ENCODE results near the gene ANXA6. TPM values are rescaled to one million over a fixed set of nuclear protein-coding genes. Genes with fewer than 3 reads are reported as not detected.

Gene ANXA6
- total RNA-seq, 4 donors from 2014 or later, result 359 to 435 (median 375) TPM

DNA sequence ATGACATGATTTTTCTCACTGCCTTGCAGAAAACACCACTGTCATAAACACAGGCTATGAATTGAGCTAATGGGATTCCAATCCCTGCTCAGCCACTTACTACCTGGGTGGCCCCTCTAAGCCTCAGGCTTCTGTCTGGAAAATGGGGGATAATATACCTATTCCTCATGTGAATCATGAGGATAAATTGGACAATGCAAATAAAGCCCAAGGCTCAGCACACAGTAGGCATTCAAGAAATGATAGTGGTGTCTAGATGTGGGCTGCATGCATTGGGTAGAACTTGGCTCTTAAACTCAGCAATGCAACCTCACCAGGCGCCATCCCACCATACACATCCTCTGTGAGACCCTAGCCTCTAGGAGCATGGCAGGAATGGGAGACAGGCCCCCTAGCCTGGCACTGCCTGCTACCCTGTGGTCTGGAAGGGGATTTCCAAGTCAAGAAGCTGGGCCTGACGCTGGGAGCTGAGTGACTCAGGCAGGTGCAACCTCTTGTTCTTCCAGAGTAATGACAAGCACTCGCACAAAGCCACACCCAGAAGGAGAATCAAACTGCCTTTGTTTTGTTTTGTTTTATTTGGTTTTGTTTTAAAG is 74.4 kb downstream of the ANXA6 start:
- Histone ChIP-seq H3K27me3 (no peaks in the 10 kb centered on the region), H3K36me3 (peaks cover 0 to 9% of the 10 kb centered on the region in 2 donors), H3K4me1 (peaks cover 0 to 63% (median 26%) of the 10 kb centered on the region in 3 donors), H3K27ac (no peak overlapping the region), H3K4me3 (no peak overlapping the region), H3K9me3 (no peaks in the 10 kb centered on the region)
- WGBS, 2 donors (ENCODE audit: low coverage in 1 of 2), result 40 to 64% methylated on average over 1 to 3 of the region's 3 CpGs
- no peak for TF ChIP-seq POLR2A (IDR thresholded peaks at IDR 0.05)
- TF ChIP-seq EP300 (IDR thresholded peaks at IDR 0.05), result no peak
- ATAC-seq, result no peak

DNA sequence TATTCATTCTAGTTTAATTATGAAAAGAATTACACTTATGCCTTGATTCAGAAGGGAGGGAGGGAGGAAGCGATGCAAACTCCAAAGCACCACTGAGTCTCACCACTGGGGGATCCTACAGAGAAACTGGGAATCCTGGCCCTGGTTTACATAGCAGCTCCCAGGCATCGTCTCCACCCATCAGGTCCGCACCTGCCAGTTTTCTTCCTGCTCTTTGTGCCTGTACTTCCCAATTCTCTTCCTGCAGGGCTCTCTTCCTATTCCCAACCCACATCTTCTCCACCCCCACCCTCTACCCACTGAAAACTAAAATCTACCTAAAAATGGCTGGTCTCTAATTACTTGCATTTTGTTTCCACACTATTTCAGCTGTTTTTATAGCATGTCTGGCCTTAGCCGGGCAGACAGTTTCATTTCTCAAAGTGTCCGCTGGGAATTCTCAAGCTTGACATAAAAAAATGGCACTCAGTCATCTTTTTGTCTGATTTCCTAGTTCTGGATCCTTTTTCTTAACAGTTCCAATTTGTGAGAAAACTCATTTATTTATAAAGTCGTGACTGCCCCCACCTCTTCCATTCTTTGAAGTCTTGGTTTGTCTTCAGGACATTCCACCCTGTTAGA is 75.2 kb downstream of the ANXA6 start:
- Histone ChIP-seq H3K4me3 (peak overlapping the region in 1 of 2 donors; percentile 82), H3K27ac (peak overlapping the region in 3 of 4 donors; percentile 97 to 99 (median 98)), H3K27me3 (no peaks in the 10 kb centered on the region), H3K9me3 (no peaks in the 10 kb centered on the region), H3K36me3 (peaks cover 0 to 17% of the 10 kb centered on the region in 2 donors), H3K4me1 (peaks cover 0 to 71% (median 26%) of the 10 kb centered on the region in 3 donors)
- no peak for ATAC-seq
- TF ChIP-seq EP300 (IDR thresholded peaks at IDR 0.05) (no peak), POLR2AphosphoS5 (IDR thresholded peaks at IDR 0.05) (no peak), POLR2A (IDR thresholded peaks at IDR 0.05) (no peak)
- TF ChIP-seq, protein P1, sequence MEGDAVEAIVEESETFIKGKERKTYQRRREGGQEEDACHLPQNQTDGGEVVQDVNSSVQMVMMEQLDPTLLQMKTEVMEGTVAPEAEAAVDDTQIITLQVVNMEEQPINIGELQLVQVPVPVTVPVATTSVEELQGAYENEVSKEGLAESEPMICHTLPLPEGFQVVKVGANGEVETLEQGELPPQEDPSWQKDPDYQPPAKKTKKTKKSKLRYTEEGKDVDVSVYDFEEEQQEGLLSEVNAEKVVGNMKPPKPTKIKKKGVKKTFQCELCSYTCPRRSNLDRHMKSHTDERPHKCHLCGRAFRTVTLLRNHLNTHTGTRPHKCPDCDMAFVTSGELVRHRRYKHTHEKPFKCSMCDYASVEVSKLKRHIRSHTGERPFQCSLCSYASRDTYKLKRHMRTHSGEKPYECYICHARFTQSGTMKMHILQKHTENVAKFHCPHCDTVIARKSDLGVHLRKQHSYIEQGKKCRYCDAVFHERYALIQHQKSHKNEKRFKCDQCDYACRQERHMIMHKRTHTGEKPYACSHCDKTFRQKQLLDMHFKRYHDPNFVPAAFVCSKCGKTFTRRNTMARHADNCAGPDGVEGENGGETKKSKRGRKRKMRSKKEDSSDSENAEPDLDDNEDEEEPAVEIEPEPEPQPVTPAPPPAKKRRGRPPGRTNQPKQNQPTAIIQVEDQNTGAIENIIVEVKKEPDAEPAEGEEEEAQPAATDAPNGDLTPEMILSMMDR (IDR thresholded peaks at IDR 0.05), result peak in 1 of 4 experiments; percentile 34
- WGBS, 2 donors (ENCODE audit: low coverage in 1 of 2), result 64 to 74% methylated on average over 6 of the region's 6 CpGs

DNA sequence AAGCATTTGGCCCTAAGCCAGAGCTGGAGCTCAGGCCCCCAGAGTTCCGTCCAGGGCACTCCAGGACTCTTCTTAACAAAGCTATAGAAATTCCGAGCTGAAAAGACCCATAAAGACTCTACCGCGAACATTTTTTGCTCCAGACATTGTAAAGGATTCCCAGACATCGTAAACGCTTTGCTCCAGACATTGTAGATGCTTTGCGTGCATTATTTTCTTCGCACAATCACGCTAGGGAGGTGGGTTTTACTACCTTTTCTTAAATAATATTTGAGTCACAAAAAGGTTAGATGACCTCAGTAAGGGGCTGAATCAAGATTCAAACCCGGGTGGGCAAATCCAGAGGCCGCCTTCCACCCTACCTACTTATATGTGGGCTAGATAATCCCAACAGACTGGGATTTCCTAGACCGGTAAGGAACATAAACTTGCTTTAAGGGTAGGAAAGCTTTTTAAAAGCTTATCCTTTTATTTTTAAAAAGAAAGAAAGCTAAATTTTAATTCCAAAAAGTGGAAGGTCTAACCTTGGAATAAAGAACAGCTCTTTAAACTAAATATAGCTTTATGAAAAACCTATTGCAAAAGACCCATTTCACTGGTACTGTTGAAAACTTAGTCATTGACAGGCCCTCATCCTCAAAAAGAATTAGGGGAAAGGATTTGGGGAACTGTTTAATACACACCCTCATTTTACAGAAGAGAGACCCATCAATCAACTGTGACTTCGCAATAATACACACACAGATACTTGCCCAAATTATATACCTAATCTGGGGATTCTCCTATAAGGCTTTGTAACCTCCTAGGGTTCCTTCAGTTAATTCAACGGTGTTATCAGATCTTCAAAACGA is 75.9 kb downstream of the ANXA6 start:
- H3K27ac ChIP-seq, result peak overlapping the region; percentile 84 to 99 (median 98)
- no peaks in the 10 kb centered on the region for H3K27me3 ChIP-seq
- H3K4me1 ChIP-seq, result peaks cover 0 to 73% (median 22%) of the 10 kb centered on the region in 3 donors
- H3K4me3 ChIP-seq, result peak overlapping the region; percentile 70 to 82
- no peak for ATAC-seq
- H3K9me3 ChIP-seq, result no peaks in the 10 kb centered on the region
- peaks cover 0 to 19% of the 10 kb centered on the region in 2 donors for H3K36me3 ChIP-seq
- 10 to 18% methylated on average over 13 to 15 of the region's 15 CpGs for WGBS, 2 donors (ENCODE audit: low coverage in 1 of 2)
- TF ChIP-seq POLR2AphosphoS5 (IDR thresholded peaks at IDR 0.05) (no peak), POLR2A (IDR thresholded peaks at IDR 0.05) (no peak), EP300 (IDR thresholded peaks at IDR 0.05) (no peak)
- TF ChIP-seq, protein P1 (IDR thresholded peaks at IDR 0.05), result no peak

- peaks cover 0 to 72% (median 20%) of the 10 kb centered on the region in 3 donors for H3K4me1 ChIP-seq
Observed at GRCh38 chr5:151080613-151081430, 76.8 kb downstream of the ANXA6 start, which contains the start of gene TNIP1. TSS of gene TNIP1 (minus strand) at chr5:151081034. CDS start at chr5:151065095, 15,939 bp downstream.

More at GRCh38 chr5:151080613-151081430, 76.8 kb downstream of the ANXA6 start, which contains the start of gene TNIP1:
- TF ChIP-seq, protein P1 (IDR thresholded peaks at IDR 0.05), result no peak
- TF ChIP-seq POLR2A (IDR thresholded peaks at IDR 0.05) (peak in 1 of 2 donors; percentile 64), POLR2AphosphoS5 (IDR thresholded peaks at IDR 0.05) (peak; percentile 82), EP300 (IDR thresholded peaks at IDR 0.05) (no peak)
- Histone ChIP-seq H3K4me3 (peak within 1 kb of the TSS; percentile 70 to 82), H3K9me3 (no peaks in the 10 kb centered on the region), H3K27ac (peak within 1 kb of the TSS; percentile 84 to 99 (median 98)), H3K36me3 (peaks cover 0 to 19% of the 10 kb centered on the region in 2 donors), H3K27me3 (no peaks in the 10 kb centered on the region)
- no CpG with 5 or more reads among the region's 86 CpGs for WGBS, 2 donors (ENCODE audit: low coverage in 1 of 2)
- peak; percentile 97 for ATAC-seq

Data from gastroesophageal sphincter (tissue), 4 donors.